WTC11 (cell line): ENCODE results near the gene MARK3. TPM values are rescaled to one million over a fixed set of nuclear protein-coding genes. Genes with fewer than 3 reads are reported as not detected.

Experiments used
- CBFB ChIP-seq: sonication (generic); formaldehyde crosslinking; IDR thresholded peaks from 2 replicates; pipeline ENCODE4 v1.8.1; 2022; ENCODE audit warnings: mild to moderate bottlenecking, low read depth, missing genetic modification reagents
- CREB1 ChIP-seq: sonication (generic); formaldehyde crosslinking; IDR thresholded peaks from 2 replicates; pipeline ENCODE4 v1.8.0; 2023; ENCODE audit warnings: mild to moderate bottlenecking, missing genetic modification reagents
- CREM ChIP-seq: sonication (generic); formaldehyde crosslinking; IDR thresholded peaks from 2 replicates; pipeline ENCODE4 v1.8.1; 2022; ENCODE audit warnings: mild to moderate bottlenecking, missing genetic modification reagents, moderate library complexity
- ESRRA ChIP-seq: sonication (generic); formaldehyde crosslinking; IDR thresholded peaks from 2 replicates; pipeline ENCODE4 v1.8.1; 2022; ENCODE audit warnings: mild to moderate bottlenecking, missing genetic modification reagents, borderline replicate concordance
- GTF2I ChIP-seq: fragments of 250-450 bp; sonication (Bioruptor Pico); conservative IDR thresholded peaks from 2 replicates; pipeline ENCODE4 v1.4.0; 2021; ENCODE audit warnings: mild to moderate bottlenecking
- JAZF1 ChIP-seq: fragments of 250-450 bp; sonication (Bioruptor Pico); IDR thresholded peaks from 2 replicates; pipeline ENCODE4 v1.9.0; 2021; ENCODE audit warnings: moderate library complexity, mild to moderate bottlenecking, inconsistent platforms
- MYBL2 ChIP-seq: sonication (generic); formaldehyde crosslinking; IDR thresholded peaks from 2 replicates; pipeline ENCODE4 v1.8.1; 2023; ENCODE audit warnings: mild to moderate bottlenecking, moderate library complexity, missing genetic modification reagents
- RORB ChIP-seq: fragments of 250-450 bp; sonication (Bioruptor Pico); IDR thresholded peaks from 2 replicates; pipeline ENCODE4 v1.9.0; 2021; ENCODE audit warnings: mild to moderate bottlenecking
- SP1 ChIP-seq: sonication (generic); formaldehyde crosslinking; conservative IDR thresholded peaks from 2 replicates; pipeline ENCODE4 v1.8.1; 2022; ENCODE audit warnings: missing genetic modification reagents
- TEAD4 ChIP-seq: sonication (generic); formaldehyde crosslinking; IDR thresholded peaks from 2 replicates; pipeline ENCODE4 v1.8.0; 2022; ENCODE audit warnings: mild to moderate bottlenecking, missing genetic modification reagents
- ZNF317 ChIP-seq: sonication (generic); formaldehyde crosslinking; IDR thresholded peaks from 2 replicates; pipeline ENCODE4 v1.8.1; 2023; ENCODE audit warnings: low read depth, mild to moderate bottlenecking, moderate library complexity, missing genetic modification reagents, borderline replicate concordance
- total RNA-seq: library from RNA; stranded (reverse); gene quantifications from 3 replicates; pipeline ENCODE4 v1.2.3, GENCODE V29; 2021
- TF ChIP-seq, protein P1 (sequence below): sonication (generic); formaldehyde crosslinking; IDR thresholded peaks from 2 replicates; pipeline ENCODE4 v1.8.1; 2022; ENCODE audit warnings: low read depth, missing genetic modification reagents, borderline replicate concordance
- TF ChIP-seq, protein P2 (sequence below): sonication (generic); formaldehyde crosslinking; IDR thresholded peaks from 2 replicates; pipeline ENCODE4 v1.8.1; 2023; ENCODE audit warnings: mild to moderate bottlenecking, missing genetic modification reagents, borderline replicate concordance
- TF ChIP-seq, protein P3 (sequence below): sonication (generic); formaldehyde crosslinking; IDR thresholded peaks from 2 replicates; pipeline ENCODE4 v1.8.1; 2022; ENCODE audit warnings: mild to moderate bottlenecking, moderate library complexity, missing genetic modification reagents
- TF ChIP-seq, protein P4 (sequence below): fragments of 250-450 bp; sonication (Bioruptor Pico); IDR thresholded peaks from 2 replicates; pipeline ENCODE4 v1.9.0; 2021; ENCODE audit warnings: moderate library complexity, mild to moderate bottlenecking, inconsistent platforms, borderline replicate concordance
- TF ChIP-seq, protein P5 (sequence below): sonication (generic); formaldehyde crosslinking; IDR thresholded peaks from 2 replicates; pipeline ENCODE4 v1.8.0; 2022; ENCODE audit warnings: mild to moderate bottlenecking, missing genetic modification reagents
- TF ChIP-seq, protein P6 (sequence below): sonication (generic); formaldehyde crosslinking; IDR thresholded peaks from 2 replicates; pipeline ENCODE4 v1.8.0; 2022; ENCODE audit warnings: mild to moderate bottlenecking, missing genetic modification reagents
- TF ChIP-seq, protein P7 (sequence below): sonication (generic); formaldehyde crosslinking; conservative IDR thresholded peaks from 2 replicates; pipeline ENCODE4 v1.8.1; 2023; ENCODE audit warnings: mild to moderate bottlenecking, low read depth, missing genetic modification reagents, moderate library complexity

Gene MARK3
- total RNA-seq, 1 experiment from 2014 or later: 93.7 TPM

DNA sequence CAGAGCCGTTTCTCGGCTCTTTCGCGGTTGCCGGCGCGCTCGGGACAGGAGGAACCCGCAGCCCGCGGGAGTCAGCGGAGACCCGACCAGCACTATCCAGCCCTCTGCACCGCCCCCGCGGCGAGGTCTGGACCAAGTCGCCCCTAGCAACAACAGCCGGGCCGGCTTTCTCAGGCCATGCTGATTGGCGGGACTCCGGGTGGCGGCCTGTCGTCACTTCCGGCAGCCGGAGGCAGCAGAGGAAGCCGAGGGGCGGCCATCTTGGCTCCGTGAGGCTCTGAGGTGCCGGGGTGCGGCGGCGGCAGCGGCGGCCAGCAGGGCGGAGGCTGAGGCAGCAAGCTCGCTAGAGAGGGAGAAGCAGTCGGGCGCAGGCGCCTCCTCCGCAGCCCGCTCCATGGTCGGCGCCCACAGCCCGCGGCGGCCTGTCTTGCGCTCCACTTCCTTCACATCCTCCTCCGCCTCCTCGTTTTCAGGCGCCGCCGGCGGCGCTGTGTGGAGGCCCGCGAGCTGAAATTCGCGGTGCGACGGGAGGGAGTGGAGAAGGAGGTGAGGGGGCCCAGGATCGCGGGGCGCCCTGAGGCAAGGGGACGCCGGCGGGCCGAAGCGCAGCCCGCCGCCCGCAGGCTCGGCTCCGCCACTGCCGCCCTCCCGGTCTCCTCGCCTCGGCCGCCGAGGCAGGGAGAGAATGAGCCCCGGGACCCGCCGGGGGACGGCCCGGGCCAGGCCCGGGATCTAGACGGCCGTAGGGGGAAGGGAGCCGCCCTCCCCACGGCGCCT is at the start of gene MARK3 (continued):
- TF ChIP-seq, protein P1, sequence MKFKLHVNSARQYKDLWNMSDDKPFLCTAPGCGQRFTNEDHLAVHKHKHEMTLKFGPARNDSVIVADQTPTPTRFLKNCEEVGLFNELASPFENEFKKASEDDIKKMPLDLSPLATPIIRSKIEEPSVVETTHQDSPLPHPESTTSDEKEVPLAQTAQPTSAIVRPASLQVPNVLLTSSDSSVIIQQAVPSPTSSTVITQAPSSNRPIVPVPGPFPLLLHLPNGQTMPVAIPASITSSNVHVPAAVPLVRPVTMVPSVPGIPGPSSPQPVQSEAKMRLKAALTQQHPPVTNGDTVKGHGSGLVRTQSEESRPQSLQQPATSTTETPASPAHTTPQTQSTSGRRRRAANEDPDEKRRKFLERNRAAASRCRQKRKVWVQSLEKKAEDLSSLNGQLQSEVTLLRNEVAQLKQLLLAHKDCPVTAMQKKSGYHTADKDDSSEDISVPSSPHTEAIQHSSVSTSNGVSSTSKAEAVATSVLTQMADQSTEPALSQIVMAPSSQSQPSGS: no peak
- TF ChIP-seq GTF2I (CRISPR knock-in tag): no peak
- peak; percentile 91 for TF ChIP-seq CREM
- no peak for TF ChIP-seq TEAD4 (CRISPR knock-in tag)
- TF ChIP-seq, protein P2, sequence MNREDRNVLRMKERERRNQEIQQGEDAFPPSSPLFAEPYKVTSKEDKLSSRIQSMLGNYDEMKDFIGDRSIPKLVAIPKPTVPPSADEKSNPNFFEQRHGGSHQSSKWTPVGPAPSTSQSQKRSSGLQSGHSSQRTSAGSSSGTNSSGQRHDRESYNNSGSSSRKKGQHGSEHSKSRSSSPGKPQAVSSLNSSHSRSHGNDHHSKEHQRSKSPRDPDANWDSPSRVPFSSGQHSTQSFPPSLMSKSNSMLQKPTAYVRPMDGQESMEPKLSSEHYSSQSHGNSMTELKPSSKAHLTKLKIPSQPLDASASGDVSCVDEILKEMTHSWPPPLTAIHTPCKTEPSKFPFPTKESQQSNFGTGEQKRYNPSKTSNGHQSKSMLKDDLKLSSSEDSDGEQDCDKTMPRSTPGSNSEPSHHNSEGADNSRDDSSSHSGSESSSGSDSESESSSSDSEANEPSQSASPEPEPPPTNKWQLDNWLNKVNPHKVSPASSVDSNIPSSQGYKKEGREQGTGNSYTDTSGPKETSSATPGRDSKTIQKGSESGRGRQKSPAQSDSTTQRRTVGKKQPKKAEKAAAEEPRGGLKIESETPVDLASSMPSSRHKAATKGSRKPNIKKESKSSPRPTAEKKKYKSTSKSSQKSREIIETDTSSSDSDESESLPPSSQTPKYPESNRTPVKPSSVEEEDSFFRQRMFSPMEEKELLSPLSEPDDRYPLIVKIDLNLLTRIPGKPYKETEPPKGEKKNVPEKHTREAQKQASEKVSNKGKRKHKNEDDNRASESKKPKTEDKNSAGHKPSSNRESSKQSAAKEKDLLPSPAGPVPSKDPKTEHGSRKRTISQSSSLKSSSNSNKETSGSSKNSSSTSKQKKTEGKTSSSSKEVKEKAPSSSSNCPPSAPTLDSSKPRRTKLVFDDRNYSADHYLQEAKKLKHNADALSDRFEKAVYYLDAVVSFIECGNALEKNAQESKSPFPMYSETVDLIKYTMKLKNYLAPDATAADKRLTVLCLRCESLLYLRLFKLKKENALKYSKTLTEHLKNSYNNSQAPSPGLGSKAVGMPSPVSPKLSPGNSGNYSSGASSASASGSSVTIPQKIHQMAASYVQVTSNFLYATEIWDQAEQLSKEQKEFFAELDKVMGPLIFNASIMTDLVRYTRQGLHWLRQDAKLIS: no peak
- TF ChIP-seq, protein P3, sequence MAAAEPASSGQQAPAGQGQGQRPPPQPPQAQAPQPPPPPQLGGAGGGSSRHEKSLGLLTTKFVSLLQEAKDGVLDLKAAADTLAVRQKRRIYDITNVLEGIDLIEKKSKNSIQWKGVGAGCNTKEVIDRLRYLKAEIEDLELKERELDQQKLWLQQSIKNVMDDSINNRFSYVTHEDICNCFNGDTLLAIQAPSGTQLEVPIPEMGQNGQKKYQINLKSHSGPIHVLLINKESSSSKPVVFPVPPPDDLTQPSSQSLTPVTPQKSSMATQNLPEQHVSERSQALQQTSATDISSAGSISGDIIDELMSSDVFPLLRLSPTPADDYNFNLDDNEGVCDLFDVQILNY (CRISPR knock-in tag): peak; percentile 76; the same call in 1 of the 2 replicates
- TF ChIP-seq CREB1: no peak
- TF ChIP-seq ESRRA (CRISPR knock-in tag): 0 out of 2 replicates have a peak, but pooled peaks have one; percentile 23
- TF ChIP-seq SP1 (CRISPR knock-in tag): peak; percentile 76
- TF ChIP-seq, protein P4, sequence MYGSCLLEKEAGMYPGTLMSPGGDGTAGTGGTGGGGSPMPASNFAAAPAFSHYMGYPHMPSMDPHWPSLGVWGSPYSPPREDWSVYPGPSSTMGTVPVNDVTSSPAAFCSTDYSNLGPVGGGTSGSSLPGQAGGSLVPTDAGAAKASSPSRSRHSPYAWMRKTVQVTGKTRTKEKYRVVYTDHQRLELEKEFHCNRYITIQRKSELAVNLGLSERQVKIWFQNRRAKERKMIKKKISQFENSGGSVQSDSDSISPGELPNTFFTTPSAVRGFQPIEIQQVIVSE: no peak
- TF ChIP-seq, protein P5, sequence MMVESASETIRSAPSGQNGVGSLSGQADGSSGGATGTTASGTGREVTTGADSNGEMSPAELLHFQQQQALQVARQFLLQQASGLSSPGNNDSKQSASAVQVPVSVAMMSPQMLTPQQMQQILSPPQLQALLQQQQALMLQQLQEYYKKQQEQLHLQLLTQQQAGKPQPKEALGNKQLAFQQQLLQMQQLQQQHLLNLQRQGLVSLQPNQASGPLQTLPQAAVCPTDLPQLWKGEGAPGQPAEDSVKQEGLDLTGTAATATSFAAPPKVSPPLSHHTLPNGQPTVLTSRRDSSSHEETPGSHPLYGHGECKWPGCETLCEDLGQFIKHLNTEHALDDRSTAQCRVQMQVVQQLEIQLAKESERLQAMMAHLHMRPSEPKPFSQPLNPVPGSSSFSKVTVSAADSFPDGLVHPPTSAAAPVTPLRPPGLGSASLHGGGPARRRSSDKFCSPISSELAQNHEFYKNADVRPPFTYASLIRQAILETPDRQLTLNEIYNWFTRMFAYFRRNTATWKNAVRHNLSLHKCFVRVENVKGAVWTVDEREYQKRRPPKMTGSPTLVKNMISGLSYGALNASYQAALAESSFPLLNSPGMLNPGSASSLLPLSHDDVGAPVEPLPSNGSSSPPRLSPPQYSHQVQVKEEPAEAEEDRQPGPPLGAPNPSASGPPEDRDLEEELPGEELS (CRISPR knock-in tag): peak; percentile 57; the same call in 1 of the 2 replicates
- no peak for TF ChIP-seq JAZF1 (CRISPR knock-in tag)
- peak; percentile 67; the same call in 1 of the 2 replicates for TF ChIP-seq MYBL2
- no peak for TF ChIP-seq CBFB (CRISPR knock-in tag)
- TF ChIP-seq, protein P6, sequence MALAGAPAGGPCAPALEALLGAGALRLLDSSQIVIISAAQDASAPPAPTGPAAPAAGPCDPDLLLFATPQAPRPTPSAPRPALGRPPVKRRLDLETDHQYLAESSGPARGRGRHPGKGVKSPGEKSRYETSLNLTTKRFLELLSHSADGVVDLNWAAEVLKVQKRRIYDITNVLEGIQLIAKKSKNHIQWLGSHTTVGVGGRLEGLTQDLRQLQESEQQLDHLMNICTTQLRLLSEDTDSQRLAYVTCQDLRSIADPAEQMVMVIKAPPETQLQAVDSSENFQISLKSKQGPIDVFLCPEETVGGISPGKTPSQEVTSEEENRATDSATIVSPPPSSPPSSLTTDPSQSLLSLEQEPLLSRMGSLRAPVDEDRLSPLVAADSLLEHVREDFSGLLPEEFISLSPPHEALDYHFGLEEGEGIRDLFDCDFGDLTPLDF (CRISPR knock-in tag): no peak
- TF ChIP-seq ZNF317 (CRISPR knock-in tag): no peak
- no peak for TF ChIP-seq RORB (CRISPR knock-in tag)
- TF ChIP-seq, protein P7, sequence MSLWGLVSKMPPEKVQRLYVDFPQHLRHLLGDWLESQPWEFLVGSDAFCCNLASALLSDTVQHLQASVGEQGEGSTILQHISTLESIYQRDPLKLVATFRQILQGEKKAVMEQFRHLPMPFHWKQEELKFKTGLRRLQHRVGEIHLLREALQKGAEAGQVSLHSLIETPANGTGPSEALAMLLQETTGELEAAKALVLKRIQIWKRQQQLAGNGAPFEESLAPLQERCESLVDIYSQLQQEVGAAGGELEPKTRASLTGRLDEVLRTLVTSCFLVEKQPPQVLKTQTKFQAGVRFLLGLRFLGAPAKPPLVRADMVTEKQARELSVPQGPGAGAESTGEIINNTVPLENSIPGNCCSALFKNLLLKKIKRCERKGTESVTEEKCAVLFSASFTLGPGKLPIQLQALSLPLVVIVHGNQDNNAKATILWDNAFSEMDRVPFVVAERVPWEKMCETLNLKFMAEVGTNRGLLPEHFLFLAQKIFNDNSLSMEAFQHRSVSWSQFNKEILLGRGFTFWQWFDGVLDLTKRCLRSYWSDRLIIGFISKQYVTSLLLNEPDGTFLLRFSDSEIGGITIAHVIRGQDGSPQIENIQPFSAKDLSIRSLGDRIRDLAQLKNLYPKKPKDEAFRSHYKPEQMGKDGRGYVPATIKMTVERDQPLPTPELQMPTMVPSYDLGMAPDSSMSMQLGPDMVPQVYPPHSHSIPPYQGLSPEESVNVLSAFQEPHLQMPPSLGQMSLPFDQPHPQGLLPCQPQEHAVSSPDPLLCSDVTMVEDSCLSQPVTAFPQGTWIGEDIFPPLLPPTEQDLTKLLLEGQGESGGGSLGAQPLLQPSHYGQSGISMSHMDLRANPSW: no peak
- TF ChIP-seq, all 79 proteins: peak for 21
